ENCODE data around the gene MED31.

The MED31 gene

GRCh38 chr17:6651919-6652452 lies 581 bp upstream of the MED31 start (continued):
- no peak for TF ChIP-seq ZBTB11 (tag by site-specific recombination; conservative IDR thresholded peaks at IDR 0.05; ENCODE audit: low read depth)
- TF ChIP-seq ZNF571 (tag by site-specific recombination; IDR thresholded peaks at IDR 0.05): no peak
- TF ChIP-seq ZBTB8A (tag by site-specific recombination; IDR thresholded peaks at IDR 0.05): no peak
- TF ChIP-seq ZNF585B (tag by site-specific recombination; IDR thresholded peaks at IDR 0.05): no peak
- TF ChIP-seq ZNF530 (tag by site-specific recombination; IDR thresholded peaks at IDR 0.05; ENCODE audit: low read depth): no peak
- TF ChIP-seq PRDM10 (tag by site-specific recombination; IDR thresholded peaks at IDR 0.05): 0 out of 2 replicates have a peak, but pooled peaks have one; percentile 63
- TF ChIP-seq ZNF645 (tag by site-specific recombination; IDR thresholded peaks at IDR 0.05): no peak
- no peak for TF ChIP-seq SCRT1 (tag by site-specific recombination; IDR thresholded peaks at IDR 0.05; ENCODE audit: borderline replicate concordance)
- peak; percentile 22; the same call in 1 of the 2 replicates for TF ChIP-seq ZBTB17 (tag by site-specific recombination; IDR thresholded peaks at IDR 0.05)
- TF ChIP-seq ZNF433 (tag by site-specific recombination; IDR thresholded peaks at IDR 0.05; ENCODE audit: low read depth): no peak
- no peak for TF ChIP-seq ZNF677 (tag by site-specific recombination; IDR thresholded peaks at IDR 0.05)
- TF ChIP-seq ZNF426 (tag by site-specific recombination; IDR thresholded peaks at IDR 0.05): no peak
- TF ChIP-seq ZNF140 (tag by site-specific recombination; IDR thresholded peaks at IDR 0.05): no peak
- TF ChIP-seq YY2 (tag by site-specific recombination; IDR thresholded peaks at IDR 0.05): no peak
- TF ChIP-seq ZNF777 (tag by site-specific recombination; IDR thresholded peaks at IDR 0.05; ENCODE audit: borderline replicate concordance): peak; percentile 82; the same call in 1 of the 2 replicates
- TF ChIP-seq ZNF488 (tag by site-specific recombination; IDR thresholded peaks at IDR 0.05): no peak
- TF ChIP-seq ZNF121 (tag by site-specific recombination; IDR thresholded peaks at IDR 0.05): no peak
- peak; percentile 48; the same call in 1 of the 2 replicates for TF ChIP-seq ZNF600 (tag by site-specific recombination; IDR thresholded peaks at IDR 0.05)
- no peak for TF ChIP-seq SCRT2 (tag by site-specific recombination; IDR thresholded peaks at IDR 0.05)
- TF ChIP-seq ZBTB7A (tag by site-specific recombination; IDR thresholded peaks at IDR 0.05; ENCODE audit: low read depth): peak; percentile 56; the same call in 1 of the 2 replicates
- no peak for TF ChIP-seq ZBTB1 (tag by site-specific recombination; IDR thresholded peaks at IDR 0.05)
- TF ChIP-seq ZNF664 (tag by site-specific recombination; IDR thresholded peaks at IDR 0.05): no peak
- 0 out of 2 replicates have a peak, but pooled peaks have one; percentile 7 for TF ChIP-seq HOXD13 (CRISPR knock-in tag; IDR thresholded peaks at IDR 0.05; ENCODE audit: borderline replicate concordance)
- 0 out of 2 replicates have a peak, but pooled peaks have one; percentile 70 for TF ChIP-seq GLI4 (tag by site-specific recombination; IDR thresholded peaks at IDR 0.05)
- TF ChIP-seq ZNF639 (tag by site-specific recombination; IDR thresholded peaks at IDR 0.05): no peak; the same call in 1 of the 2 replicates
- TF ChIP-seq ZNF610 (tag by site-specific recombination; IDR thresholded peaks at IDR 0.05; ENCODE audit: borderline replicate concordance): 0 out of 2 replicates have a peak, but pooled peaks have one; percentile 58
- no peak for TF ChIP-seq ZNF114 (tag by site-specific recombination; IDR thresholded peaks at IDR 0.05)
- no peak for TF ChIP-seq AEBP2 (tag by site-specific recombination; IDR thresholded peaks at IDR 0.05; ENCODE audit: borderline replicate concordance)
- TF ChIP-seq ZNF544 (tag by site-specific recombination; IDR thresholded peaks at IDR 0.05): no peak

All from HEK293 (cell line).